Esophagus squamous epithelium (tissue), 4 donors: ENCODE data around the gene HECTD1.

ENCODE experiments used
- CTCF ChIP-seq, 6 experiments: fragments of 450-650 bp in 4 of 6; fragments of 200-600 bp in 2 of 6; sonication (generic) in 2 of 6; IDR thresholded peaks; one replicate each; pipeline ENCODE4 v1.5.1; 2016 to 2019; ENCODE audit warnings: antibody characterized with exemption in 6 of 6, mild to moderate bottlenecking in 4 of 6, moderate library complexity in 4 of 6
- POLR2A ChIP-seq, 4 donors: fragments of 450-650 bp; IDR thresholded peaks; one replicate each; pipeline ENCODE4 v1.6.1; 2017; ENCODE audit warnings: antibody characterized with exemption in 4 of 4, mild to moderate bottlenecking in 4 of 4, moderate library complexity in 3 of 4

DNA sequence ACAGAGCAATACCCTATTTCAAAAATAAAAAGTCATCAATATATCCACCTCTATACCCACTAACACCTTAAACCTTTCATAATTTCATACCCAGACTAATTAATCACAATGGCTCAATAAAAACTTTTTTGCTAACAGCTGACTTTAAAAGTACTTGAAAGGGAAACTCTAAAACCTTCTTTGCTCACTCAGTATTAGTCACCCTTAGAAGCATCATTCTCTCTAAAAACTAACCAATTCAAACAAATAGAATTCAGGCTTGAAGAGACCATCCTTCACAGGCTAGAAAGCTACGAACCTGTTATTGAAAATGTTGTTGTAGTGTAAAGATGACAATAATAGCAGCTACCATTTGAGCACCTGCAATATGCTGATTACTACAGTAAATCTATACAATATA, 37.2 kb downstream of the HECTD1 start:
- TF ChIP-seq POLR2A (IDR thresholded peaks at IDR 0.05) (no peak), CTCF (IDR thresholded peaks at IDR 0.05) (no peak)
